HG03439 (cell line): Measurements from ENCODE around the gene BTG3.

Experiments
- ATAC-seq: cut with Tn5 transposase; IDR thresholded peaks from one replicate; pipeline ENCODE4 v1.9.1; 2021; ENCODE audit warnings: mild to moderate bottlenecking, moderate library complexity; ENCODE audit not compliant: unreplicated experiment

BTG3 gene

DNA sequence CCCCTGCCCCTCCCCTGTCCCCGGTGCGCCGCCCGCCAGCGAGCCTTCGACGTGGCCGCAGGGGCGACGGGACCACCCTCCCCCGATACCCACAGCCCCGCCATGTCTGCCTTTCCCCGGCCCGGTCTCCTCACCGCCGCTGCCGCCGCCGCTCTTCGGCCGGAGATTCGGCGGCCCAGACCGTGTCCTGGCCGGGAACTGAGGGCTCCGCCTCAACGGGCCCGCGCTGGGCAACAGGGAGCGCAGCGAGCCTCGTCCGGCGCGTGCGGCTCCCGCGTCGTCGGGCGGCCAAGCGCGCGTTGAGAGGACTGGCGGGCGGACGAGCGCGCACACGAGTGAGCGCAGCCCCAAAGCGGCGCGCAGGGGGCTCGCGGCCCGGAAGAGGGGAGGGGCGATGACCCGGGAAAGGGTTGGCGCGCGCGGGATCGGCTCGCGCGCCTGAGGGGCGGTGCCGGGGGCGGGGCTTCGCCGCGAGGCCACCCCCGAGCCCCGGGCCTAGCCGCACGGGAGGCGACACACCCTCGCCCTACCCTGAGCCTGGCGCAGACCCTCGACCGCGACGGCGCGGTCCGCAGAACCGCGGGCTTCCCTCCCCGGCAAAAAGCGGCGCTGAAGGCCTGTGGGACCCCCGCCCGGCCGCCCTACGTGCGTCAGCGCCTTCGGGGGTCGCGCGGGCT lies at the start of gene BTG3:
Gene BTG3 (minus strand): TSS at position 337 of the 677 bp plus-strand sequence. CDS start 3,757 bp downstream, outside the sequence.
- peak; percentile 72 for ATAC-seq

- ATAC-seq = no peak
Observed at GRCh38 chr21:17660862-17661261, 48.2 kb upstream of the BTG3 start.

DNA sequence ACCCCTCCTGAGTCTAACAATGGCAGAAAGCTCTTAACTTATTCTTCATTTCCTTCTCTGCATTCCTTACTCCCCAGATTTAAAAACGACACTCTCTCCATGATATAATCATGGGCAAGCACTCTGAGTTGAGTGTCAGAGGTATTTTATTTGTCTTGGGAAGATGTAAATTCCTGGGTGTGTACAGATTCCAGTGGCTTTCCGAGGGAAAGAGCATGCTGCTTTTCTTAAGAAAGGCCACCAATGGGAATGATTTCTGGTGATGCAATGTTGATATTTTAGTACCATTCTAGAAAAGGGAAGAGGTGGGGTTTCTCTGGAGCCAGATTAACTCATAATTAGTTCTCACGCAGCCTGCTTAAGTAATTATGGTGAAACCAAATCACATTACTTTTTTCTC lies 47.8 kb upstream of the BTG3 start:
- ATAC-seq = no peak

DNA sequence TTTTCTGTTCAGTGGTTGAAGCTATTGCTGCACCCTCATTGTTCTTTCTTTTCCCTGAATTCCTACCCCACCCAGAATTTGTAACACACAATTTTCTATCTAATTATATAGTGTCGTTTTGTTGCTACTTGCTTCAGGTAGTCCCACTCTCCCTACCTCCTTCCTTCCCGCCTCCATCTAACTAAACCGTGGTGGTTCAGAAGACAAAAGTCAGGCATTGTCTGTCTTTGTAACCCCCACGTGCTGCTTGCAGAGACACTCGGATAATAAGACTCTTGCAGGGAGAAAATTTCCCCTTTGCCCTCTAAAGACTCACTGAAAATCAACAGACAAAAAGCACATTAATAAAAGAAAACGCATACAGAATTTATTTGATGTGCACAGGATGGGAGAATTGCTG lies 46.2 kb upstream of the BTG3 start:
- ATAC-seq = no peak

DNA sequence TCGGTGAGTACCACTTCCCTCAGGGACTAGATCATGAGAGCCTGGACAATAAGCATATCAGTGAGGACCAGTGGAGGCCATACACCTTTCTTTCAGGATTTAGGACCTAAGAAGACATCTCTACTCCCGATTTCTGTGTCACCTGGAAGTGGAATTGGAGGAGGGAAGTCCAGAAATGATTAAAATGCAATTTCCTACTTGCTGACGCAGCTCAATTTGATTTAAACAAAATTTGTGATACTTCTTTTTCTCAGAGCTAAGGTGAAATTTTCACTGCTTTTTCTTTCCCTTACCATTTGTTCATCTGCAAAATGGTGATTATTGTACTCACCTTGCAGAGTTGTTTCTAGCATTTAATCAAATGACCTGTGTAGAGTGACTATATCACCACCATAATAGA lies 38.8 kb upstream of the BTG3 start:
- no peak for ATAC-seq

DNA sequence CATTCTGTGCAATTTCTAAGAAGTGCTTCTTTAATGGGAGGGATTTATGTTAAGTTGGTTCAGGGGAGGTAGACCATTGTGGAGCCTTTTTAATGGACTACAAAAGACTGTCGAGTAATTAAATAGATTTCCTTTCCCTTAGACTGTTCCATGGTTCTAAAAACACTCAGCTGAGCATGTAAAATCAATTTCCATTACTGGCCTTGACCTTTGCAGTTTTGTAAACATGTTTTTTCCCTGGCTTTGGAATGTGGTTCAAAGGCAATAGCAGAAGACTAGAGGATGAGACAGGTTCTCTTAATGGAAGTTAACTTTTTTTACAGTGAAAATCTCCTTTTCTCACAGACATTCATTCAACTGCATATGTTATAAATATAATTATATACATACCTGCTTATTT lies 37.6 kb upstream of the BTG3 start:
- ATAC-seq = no peak

DNA sequence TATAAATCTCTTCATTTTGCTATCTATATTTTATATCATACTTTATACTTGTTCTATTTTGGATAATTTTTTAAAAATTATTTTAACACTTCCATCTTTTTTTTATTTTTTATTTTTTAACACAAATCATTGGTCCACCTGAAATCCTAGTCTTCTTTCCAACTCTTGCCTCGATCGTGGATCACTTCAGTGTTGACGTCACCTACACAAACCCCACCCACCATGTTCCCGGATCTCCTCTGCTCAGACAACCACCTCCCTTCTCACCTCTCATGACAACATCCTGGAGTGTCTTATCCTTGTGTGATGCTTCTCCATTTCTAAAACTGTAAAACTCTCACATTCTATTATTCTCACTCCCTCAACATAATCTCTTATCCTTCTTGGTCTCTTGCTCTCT lies 34.1 kb upstream of the BTG3 start:
- ATAC-seq = no peak

DNA sequence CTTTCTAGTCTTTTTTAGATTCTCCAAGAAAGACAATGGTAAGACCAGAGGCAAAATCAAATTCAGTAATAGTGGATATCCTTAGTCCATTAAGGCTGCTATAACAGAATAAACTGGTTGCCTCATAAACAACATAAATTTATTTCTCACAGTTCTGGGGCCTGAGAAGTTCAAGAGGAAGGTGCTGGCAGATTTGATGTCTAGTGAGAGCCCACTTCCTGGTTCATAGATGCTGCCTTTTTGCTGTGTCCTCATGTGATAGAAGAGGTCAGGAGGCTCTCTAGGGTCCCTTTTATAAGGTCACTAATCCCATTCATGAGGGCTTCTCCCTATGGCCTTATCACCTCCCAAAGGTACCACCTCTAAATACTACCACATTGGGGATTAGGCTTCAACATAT lies 31.5 kb upstream of the BTG3 start:
- ATAC-seq = no peak

DNA sequence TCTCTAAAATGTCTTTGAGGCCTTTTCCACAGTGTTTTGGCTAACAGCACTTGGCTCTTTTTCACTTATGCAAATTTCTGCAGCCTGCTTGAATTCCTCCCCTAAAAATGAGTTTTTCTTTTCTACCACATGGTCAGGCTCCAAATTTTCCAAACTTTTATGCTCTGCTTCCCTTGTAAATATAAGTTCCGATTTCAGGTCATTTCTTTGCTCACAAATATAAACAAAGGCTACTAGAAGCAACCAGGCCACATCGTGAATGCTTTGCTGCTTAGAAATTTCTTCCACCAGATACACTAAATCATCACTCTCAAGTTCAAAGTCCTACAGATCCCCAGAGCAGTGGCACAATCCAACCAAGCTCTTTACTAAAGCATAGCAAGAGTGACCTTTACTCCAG lies 28.1 kb upstream of the BTG3 start:
- no peak for ATAC-seq

GRCh38 chr21:17636711-17637110 lies 24.0 kb upstream of the BTG3 start:
- no peak for ATAC-seq

- no peak for ATAC-seq
Observed at GRCh38 chr21:17631195-17631594, 18.5 kb upstream of the BTG3 start.

DNA sequence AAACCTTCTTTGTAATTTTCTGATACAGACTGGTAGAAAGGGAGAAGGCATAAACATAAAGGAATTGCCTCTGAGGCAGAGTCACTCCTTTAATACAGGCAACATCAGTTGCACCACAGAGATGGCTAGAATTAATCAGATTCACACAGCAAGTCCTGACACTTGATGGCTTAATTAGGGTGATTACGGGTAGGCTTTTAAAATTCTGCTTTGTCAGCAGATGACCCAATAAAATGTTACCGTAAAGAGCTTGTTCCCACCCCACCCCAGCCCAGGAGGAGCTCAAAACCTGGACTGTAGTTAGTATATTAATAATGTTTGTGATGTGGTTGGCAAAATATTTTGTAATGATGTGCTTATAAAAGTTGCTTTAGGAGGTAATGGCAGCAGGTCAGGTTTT lies 9.3 kb upstream of the BTG3 start:
- ATAC-seq = no peak

GRCh38 chr21:17616831-17617230 lies 4.1 kb upstream of the BTG3 start:
- no peak for ATAC-seq

GRCh38 chr21:17613242-17613676 lies 558 bp upstream of the BTG3 start:
- no peak for ATAC-seq

DNA sequence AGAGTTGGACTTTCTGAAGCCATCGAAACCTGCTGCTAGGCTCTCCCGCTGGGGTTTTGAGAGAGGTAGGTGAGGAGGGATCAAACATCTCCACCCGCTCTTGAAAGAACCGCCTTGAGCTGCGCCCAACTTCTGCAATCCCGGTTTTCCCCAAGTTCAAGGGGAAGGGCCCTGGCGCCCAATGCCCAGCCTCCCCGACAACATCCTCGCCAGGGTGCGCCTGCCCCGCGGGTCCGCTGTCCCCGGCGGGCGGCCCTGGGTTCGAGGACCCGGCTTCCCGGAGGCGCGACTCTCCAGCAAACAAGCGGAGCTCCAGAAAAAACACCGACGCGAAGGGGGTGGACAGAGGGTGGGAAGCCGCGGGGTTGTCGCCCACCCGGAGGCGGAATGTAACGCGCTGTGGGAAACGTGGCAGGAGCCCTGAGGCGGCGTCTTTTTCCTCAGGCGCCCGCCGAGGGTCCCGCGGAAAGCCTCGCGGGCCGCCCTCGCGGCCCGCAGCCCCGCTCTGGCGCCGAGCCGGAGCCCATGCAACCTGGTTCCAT lies 607 bp downstream of the BTG3 start:
- peak; percentile 8 for ATAC-seq

- ATAC-seq = peak; percentile 72
Observed at GRCh38 chr21:17611414-17612022, 1.2 kb downstream of the BTG3 start.

- no peak for ATAC-seq
Observed at GRCh38 chr21:17610911-17611310, 1.8 kb downstream of the BTG3 start.

GRCh38 chr21:17609681-17610080 lies 3.0 kb downstream of the BTG3 start:
- ATAC-seq = no peak

DNA sequence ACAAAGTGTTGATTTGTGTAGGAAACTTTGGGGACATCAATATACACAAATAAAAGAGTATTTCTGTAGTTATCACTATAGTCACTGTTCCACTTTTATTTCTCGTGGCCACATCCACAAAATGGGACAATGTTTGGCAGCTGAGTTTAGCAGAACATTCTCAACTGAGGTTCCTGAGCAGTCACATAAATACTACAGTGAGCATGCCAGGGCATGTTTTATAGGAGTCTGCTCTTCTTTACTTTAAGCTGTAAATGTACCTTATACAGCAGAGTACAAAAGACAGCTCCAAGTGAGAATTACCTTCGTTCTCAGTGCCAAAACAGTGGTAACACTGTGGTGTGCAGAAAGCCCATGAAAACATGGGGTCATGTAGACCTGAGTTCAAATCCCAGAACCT lies 5.0 kb downstream of the BTG3 start:
- no peak for ATAC-seq

- no peak for ATAC-seq
Observed at GRCh38 chr21:17602874-17603273, 9.8 kb downstream of the BTG3 start.

- ATAC-seq = peak; percentile 75
Observed at GRCh38 chr21:17598437-17598836, 14.3 kb downstream of the BTG3 start.

- ATAC-seq = no peak
Observed at GRCh38 chr21:17597680-17598079, 15.0 kb downstream of the BTG3 start.

DNA sequence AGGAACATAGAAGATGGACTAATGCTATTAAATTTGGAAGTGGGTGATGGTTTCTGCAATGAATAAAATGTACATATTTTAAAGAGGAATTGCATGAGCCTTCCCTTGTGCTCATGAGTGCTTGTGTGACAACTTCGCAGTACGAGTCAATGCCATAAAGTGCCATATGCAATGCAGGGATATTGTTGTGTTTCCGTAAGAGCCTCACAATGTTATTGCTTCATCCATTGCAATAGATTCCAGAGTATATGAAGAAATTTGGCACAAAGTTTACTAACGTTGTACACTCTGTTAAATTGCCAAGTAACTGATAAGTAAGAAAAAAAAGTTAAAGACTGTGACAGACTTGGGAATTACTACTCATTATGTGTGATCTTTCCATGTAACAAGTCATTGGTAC lies 22.3 kb downstream of the BTG3 start:
- ATAC-seq = no peak
